Measurements from ENCODE around the gene TFDP1. TPM values are rescaled to one million over a fixed set of nuclear protein-coding genes. Genes with fewer than 3 reads are reported as not detected.

Gene TFDP1
- total and polyA plus RNA-seq, 2 experiments from 2014 or later: 74.8 to 122 TPM

GRCh38 chr13:113656831-113657671 is 72.5 kb downstream of the TFDP1 start:
- no peaks in the 10 kb centered on the region for H3K9me2 ChIP-seq (ENCODE audit: insufficient read depth)
- no peaks in the 10 kb centered on the region; the same call in 1 of the 2 replicates for H3K27me3 ChIP-seq (replicated peaks; ENCODE audit: insufficient read depth)
- no peaks in the 10 kb centered on the region for H3K9me3 ChIP-seq (ENCODE audit: low read depth)
- H3F3A ChIP-seq (ENCODE audit: insufficient read depth): no peaks in the 10 kb centered on the region
- no peaks in the 10 kb centered on the region for H3K36me3 ChIP-seq (ENCODE audit: low read depth)
- in situ Hi-C loops (cut with MboI): no loop called here
- DNase-seq: no peak
- no peaks in the 10 kb centered on the region for H4K20me1 ChIP-seq (ENCODE audit: insufficient read depth)
- H3K9ac ChIP-seq: no peak overlapping the region
- no peak for TF ChIP-seq EZH2 (IDR thresholded peaks at IDR 0.05; ENCODE audit: insufficient read depth, poor library complexity, severe bottlenecking)
- TF ChIP-seq EZH2phosphoT487 (IDR thresholded peaks at IDR 0.05; ENCODE audit: insufficient read depth, low read depth): no peak
- no peak overlapping the region for H3K4me3 ChIP-seq
- no peak overlapping the region for H3K27ac ChIP-seq
- H3K79me2 ChIP-seq (ENCODE audit: insufficient read depth): no peaks in the 10 kb centered on the region
- H3K4me1 ChIP-seq (ENCODE audit: insufficient read depth): no peaks in the 10 kb centered on the region
- H2AFZ ChIP-seq: no peak overlapping the region
- H3K4me2 ChIP-seq (ENCODE audit: unreplicated experiment): no peak overlapping the region
- 54 to 60% methylated on average over 36 to 37 of the region's 42 CpGs for WGBS, 2 experiments (ENCODE audit: low coverage in 1 of 2, low lambda C conversion rate in 2 of 2, missing lambda C conversion rate in 2 of 2)

GRCh38 chr13:113657851-113658741 is 73.5 kb downstream of the TFDP1 start, which contains the start of gene ATP4B:
TSS of gene ATP4B (minus strand) at chr13:113658198. CDS start at chr13:113658144, 54 bp downstream.
- no peak within 1 kb of the TSS for H3K27ac ChIP-seq
- no peak within 1 kb of the TSS for H3K4me3 ChIP-seq
- no peak within 1 kb of the TSS for H3K4me2 ChIP-seq (ENCODE audit: unreplicated experiment)
- no peaks in the 10 kb centered on the region for H4K20me1 ChIP-seq (ENCODE audit: insufficient read depth)
- 66 to 68% methylated on average over 45 to 47 of the region's 47 CpGs for WGBS, 2 experiments (ENCODE audit: low coverage in 1 of 2, low lambda C conversion rate in 2 of 2, missing lambda C conversion rate in 2 of 2)
- H3K9me3 ChIP-seq (ENCODE audit: low read depth): no peaks in the 10 kb centered on the region
- H3K9ac ChIP-seq: no peak within 1 kb of the TSS
- no peaks in the 10 kb centered on the region for H3K36me3 ChIP-seq (ENCODE audit: low read depth)
- no peaks in the 10 kb centered on the region; the same call in 1 of the 2 replicates for H3K27me3 ChIP-seq (replicated peaks; ENCODE audit: insufficient read depth)
- in situ Hi-C loops (cut with MboI): no loop called here
- TF ChIP-seq EZH2phosphoT487 (IDR thresholded peaks at IDR 0.05; ENCODE audit: insufficient read depth, low read depth) (no peak), EZH2 (IDR thresholded peaks at IDR 0.05; ENCODE audit: insufficient read depth, poor library complexity, severe bottlenecking) (no peak)
- H3F3A ChIP-seq (ENCODE audit: insufficient read depth): no peaks in the 10 kb centered on the region
- H3K79me2 ChIP-seq (ENCODE audit: insufficient read depth): no peaks in the 10 kb centered on the region
- DNase-seq: no peak
- H3K4me1 ChIP-seq (ENCODE audit: insufficient read depth): no peaks in the 10 kb centered on the region
- H3K9me2 ChIP-seq (ENCODE audit: insufficient read depth): no peaks in the 10 kb centered on the region
- H2AFZ ChIP-seq: no peak within 1 kb of the TSS

- H3K27ac ChIP-seq: no peak overlapping the region
- 48 to 61% methylated on average over 12 to 13 of the region's 14 CpGs for WGBS, 2 experiments (ENCODE audit: low coverage in 1 of 2, low lambda C conversion rate in 2 of 2, missing lambda C conversion rate in 2 of 2)
- H4K20me1 ChIP-seq (ENCODE audit: insufficient read depth): no peaks in the 10 kb centered on the region
- no peaks in the 10 kb centered on the region for H3K79me2 ChIP-seq (ENCODE audit: insufficient read depth)
- peaks cover 3% of the 10 kb centered on the region; the same call in 1 of the 2 replicates for H3K27me3 ChIP-seq (replicated peaks; ENCODE audit: insufficient read depth)
- H3K36me3 ChIP-seq (ENCODE audit: low read depth): no peaks in the 10 kb centered on the region
- no peaks in the 10 kb centered on the region for H3K9me2 ChIP-seq (ENCODE audit: insufficient read depth)
- TF ChIP-seq EZH2 (IDR thresholded peaks at IDR 0.05; ENCODE audit: insufficient read depth, poor library complexity, severe bottlenecking) (no peak), EZH2phosphoT487 (IDR thresholded peaks at IDR 0.05; ENCODE audit: insufficient read depth, low read depth) (no peak)
- no peak for DNase-seq
- no peaks in the 10 kb centered on the region for H3K4me1 ChIP-seq (ENCODE audit: insufficient read depth)
- no peak overlapping the region for H3K4me3 ChIP-seq
- no peak overlapping the region for H2AFZ ChIP-seq
- H3K4me2 ChIP-seq (ENCODE audit: unreplicated experiment): no peak overlapping the region
- in situ Hi-C loops (cut with MboI): no loop called here
- no peaks in the 10 kb centered on the region for H3K9me3 ChIP-seq (ENCODE audit: low read depth)
- no peaks in the 10 kb centered on the region for H3F3A ChIP-seq (ENCODE audit: insufficient read depth)
- H3K9ac ChIP-seq: no peak overlapping the region
These were observed 74.3 kb downstream of the TFDP1 start for GRCh38 chr13:113658836-113659235.

GRCh38 chr13:113659337-113659736 is 74.8 kb downstream of the TFDP1 start:
- in situ Hi-C loops (cut with MboI): no loop called here
- Histone ChIP-seq H3K9me2 (ENCODE audit: insufficient read depth) (no peaks in the 10 kb centered on the region), H2AFZ (no peak overlapping the region), H3K9ac (no peak overlapping the region), H3F3A (ENCODE audit: insufficient read depth) (no peaks in the 10 kb centered on the region), H3K27me3 (replicated peaks; ENCODE audit: insufficient read depth) (peaks cover 6% of the 10 kb centered on the region), H3K4me3 (no peak overlapping the region), H3K9me3 (ENCODE audit: low read depth) (no peaks in the 10 kb centered on the region), H4K20me1 (ENCODE audit: insufficient read depth) (no peaks in the 10 kb centered on the region), H3K36me3 (ENCODE audit: low read depth) (no peaks in the 10 kb centered on the region), H3K79me2 (ENCODE audit: insufficient read depth) (no peaks in the 10 kb centered on the region), H3K27ac (no peak overlapping the region), H3K4me2 (ENCODE audit: unreplicated experiment) (no peak overlapping the region), H3K4me1 (ENCODE audit: insufficient read depth) (no peaks in the 10 kb centered on the region)
- 76 to 77% methylated on average over 8 of the region's 8 CpGs for WGBS, 2 experiments (ENCODE audit: low coverage in 1 of 2, low lambda C conversion rate in 2 of 2, missing lambda C conversion rate in 2 of 2)
- TF ChIP-seq EZH2phosphoT487 (IDR thresholded peaks at IDR 0.05; ENCODE audit: insufficient read depth, low read depth): no peak
- no peak for TF ChIP-seq EZH2 (IDR thresholded peaks at IDR 0.05; ENCODE audit: insufficient read depth, poor library complexity, severe bottlenecking)
- no peak for DNase-seq
